ENCODE results near the gene TTC23L.

- no peak for TF ChIP-seq CTCF (conservative IDR thresholded peaks at IDR 0.05; ENCODE audit: low read length)
- TF ChIP-seq EZH2phosphoT487 (IDR thresholded peaks at IDR 0.05; ENCODE audit: borderline replicate concordance) = no peak
Observed at GRCh38 chr5:34927785-34928184, 88.8 kb downstream of the TTC23L start.
